ENCODE results near the gene UBE2E2. TPM values are rescaled to one million over a fixed set of nuclear protein-coding genes. Genes with fewer than 3 reads are reported as not detected.

The UBE2E2 gene
- total RNA-seq, 1 experiment from 2014 or later: 38.6 TPM

DNA sequence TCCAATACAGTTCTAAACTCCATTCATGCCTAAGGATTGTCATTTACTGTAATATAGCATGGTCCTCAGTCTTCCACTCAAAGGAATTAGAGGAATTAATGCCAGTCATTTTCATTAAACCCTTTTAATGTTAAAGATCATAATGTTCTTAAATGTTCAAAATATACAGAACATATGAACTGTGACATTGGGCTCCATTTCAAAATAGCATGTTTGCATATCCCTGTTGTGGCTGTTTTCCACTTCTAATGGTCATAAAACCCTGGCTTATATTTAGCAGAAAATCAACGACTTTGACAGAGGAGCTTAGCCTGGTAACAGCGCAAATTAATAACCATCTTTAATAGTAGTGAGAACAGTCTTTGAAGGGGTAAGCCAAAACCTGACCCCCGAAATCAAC is 260.7 kb downstream of the UBE2E2 start:
- Histone ChIP-seq H3K9ac (ENCODE audit: extremely low read depth, insufficient read length, low read length) (no peak overlapping the region), H2AK5ac (ENCODE audit: insufficient read length, low read length) (no peak overlapping the region), H2BK5ac (ENCODE audit: insufficient read length, low read length) (no peak overlapping the region), H3K79me2 (ENCODE audit: insufficient read depth, low read length) (no peaks in the 10 kb centered on the region), H3K27ac (ENCODE audit: insufficient read length, low read depth, low read length) (no peak overlapping the region), H3K4me1 (ENCODE audit: insufficient read depth, low read length) (no peaks in the 10 kb centered on the region; the same call in 1 of the 2 replicates), H2AFZ (ENCODE audit: low read length) (no peak overlapping the region), H2BK120ac (ENCODE audit: low read depth, low read length, poor library complexity, severe bottlenecking) (no peak overlapping the region), H3K56ac (ENCODE audit: insufficient read length, low read depth, low read length) (no peak overlapping the region), H2BK15ac (ENCODE audit: low read depth, low read length) (no peak overlapping the region), H3K14ac (ENCODE audit: insufficient read depth, low read length) (no peak overlapping the region), H3K27me3 (ENCODE audit: insufficient read depth, low read length) (no peaks in the 10 kb centered on the region), H2BK12ac (ENCODE audit: insufficient read length, low read depth, low read length) (no peak overlapping the region), H3K23me2 (ENCODE audit: insufficient read length, low read depth, low read length, poor library complexity, severe bottlenecking) (no peaks in the 10 kb centered on the region), H3K18ac (ENCODE audit: insufficient read length, low read depth, low read length) (no peak overlapping the region), H3T11ph (ENCODE audit: low read length) (no peak overlapping the region), H3K4me2 (ENCODE audit: insufficient read depth, insufficient read length, low read length) (no peak overlapping the region), H4K20me1 (ENCODE audit: control insufficient read depth, insufficient read depth, insufficient read length) (no peaks in the 10 kb centered on the region), H2BK20ac (ENCODE audit: low read depth, low read length, poor library complexity, severe bottlenecking) (no peak overlapping the region), H3K79me1 (ENCODE audit: insufficient read depth, low read depth, low read length, poor library complexity, severe bottlenecking) (no peaks in the 10 kb centered on the region), H4K8ac (replicated peaks; ENCODE audit: insufficient read length, low read depth, low read length) (no peak overlapping the region), H3K9me3 (ENCODE audit: control insufficient read depth, low read depth, low read length) (no peaks in the 10 kb centered on the region), H4K91ac (ENCODE audit: insufficient read length, low read depth, low read length) (no peak overlapping the region), H3K23ac (ENCODE audit: insufficient read length, low read depth, low read length) (no peak overlapping the region), H4K5ac (ENCODE audit: insufficient read length, low read depth, low read length) (no peak overlapping the region), H3K4ac (ENCODE audit: low read depth, low read length) (no peak overlapping the region)
- Mint-ChIP-seq H3K4me1 (peaks cover 26 to 27% of the 10 kb centered on the region in 2 experiments), H3K27me3 (ENCODE audit: low read depth) (no peaks in the 10 kb centered on the region), H3K27ac (no peak overlapping the region), H3K36me3 (ENCODE audit: insufficient read depth in 1 of 3, low read depth in 3 of 3) (peaks cover 0 to 11% (median 7%) of the 10 kb centered on the region in 3 experiments; a peak in 2 of 7 replicates), H3K4me3 (no peak overlapping the region), H3K9me3 (peaks cover 0 to 8% of the 10 kb centered on the region in 2 experiments; a peak in 4 of 5 replicates)
- DNase-seq: no peak
- TF ChIP-seq, protein P1, sequence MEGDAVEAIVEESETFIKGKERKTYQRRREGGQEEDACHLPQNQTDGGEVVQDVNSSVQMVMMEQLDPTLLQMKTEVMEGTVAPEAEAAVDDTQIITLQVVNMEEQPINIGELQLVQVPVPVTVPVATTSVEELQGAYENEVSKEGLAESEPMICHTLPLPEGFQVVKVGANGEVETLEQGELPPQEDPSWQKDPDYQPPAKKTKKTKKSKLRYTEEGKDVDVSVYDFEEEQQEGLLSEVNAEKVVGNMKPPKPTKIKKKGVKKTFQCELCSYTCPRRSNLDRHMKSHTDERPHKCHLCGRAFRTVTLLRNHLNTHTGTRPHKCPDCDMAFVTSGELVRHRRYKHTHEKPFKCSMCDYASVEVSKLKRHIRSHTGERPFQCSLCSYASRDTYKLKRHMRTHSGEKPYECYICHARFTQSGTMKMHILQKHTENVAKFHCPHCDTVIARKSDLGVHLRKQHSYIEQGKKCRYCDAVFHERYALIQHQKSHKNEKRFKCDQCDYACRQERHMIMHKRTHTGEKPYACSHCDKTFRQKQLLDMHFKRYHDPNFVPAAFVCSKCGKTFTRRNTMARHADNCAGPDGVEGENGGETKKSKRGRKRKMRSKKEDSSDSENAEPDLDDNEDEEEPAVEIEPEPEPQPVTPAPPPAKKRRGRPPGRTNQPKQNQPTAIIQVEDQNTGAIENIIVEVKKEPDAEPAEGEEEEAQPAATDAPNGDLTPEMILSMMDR (conservative IDR thresholded peaks at IDR 0.05): no peak
- no CpG with 5 or more reads among the region's 3 CpGs for WGBS (ENCODE audit: extremely low coverage, insufficient read length, low lambda C conversion rate)

All from H9 (cell line).